ENCODE measurements around the gene AKAP1. TPM values are rescaled to one million over a fixed set of nuclear protein-coding genes. Genes with fewer than 3 reads are reported as not detected.

The AKAP1 gene
- total and polyA plus RNA-seq, 2 donors (not counting 1 experiment from before 2014, with no cell fraction given) = 20.1 to 26.6 TPM

DNA sequence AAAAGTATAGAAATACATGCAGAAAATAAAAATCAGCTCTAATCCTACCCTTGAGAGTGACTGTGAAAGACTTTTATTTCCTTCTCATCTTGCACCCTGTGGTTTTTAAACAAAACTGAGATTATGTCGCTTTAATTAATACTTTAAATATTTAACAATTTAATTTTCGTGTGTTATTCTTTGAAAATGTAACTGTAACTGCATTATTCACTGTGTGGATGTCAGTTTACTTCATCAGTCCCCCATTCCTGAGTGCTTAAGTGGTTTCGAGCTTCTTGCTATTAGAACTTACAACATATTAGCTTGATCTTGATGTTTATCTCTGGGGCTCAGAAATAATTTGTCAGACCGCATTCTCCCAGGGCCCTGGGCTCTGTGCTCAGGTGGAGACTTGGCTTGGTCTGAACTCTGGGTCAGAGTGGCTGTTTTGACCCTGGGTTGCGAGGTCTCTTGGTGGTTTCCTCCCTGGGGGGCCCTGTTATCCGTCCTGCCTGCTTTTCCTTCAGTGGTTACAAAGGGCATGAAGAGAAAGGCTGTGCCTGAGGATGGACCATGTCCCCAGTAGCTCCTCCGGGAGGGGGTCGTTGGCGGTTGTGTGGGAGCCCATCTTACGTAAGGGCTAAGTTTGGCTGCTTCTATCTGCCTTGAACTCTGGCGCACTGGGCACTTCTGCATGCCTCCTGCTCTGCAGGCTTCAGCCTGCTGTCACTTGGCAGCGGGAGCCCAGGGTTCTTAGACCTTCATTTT is 25.7 kb downstream of the AKAP1 start:
- Histone ChIP-seq H4K20me1 (ENCODE audit: control insufficient read depth, insufficient read depth, low read length, poor library complexity, severe bottlenecking) (peaks cover 4% of the 10 kb centered on the region), H3K36me3 (replicated peaks in 1 of 2; ENCODE audit: control extremely low read depth in 1 of 2, control insufficient read depth in 1 of 2, extremely low read depth in 1 of 2, insufficient read depth in 2 of 2, low read length in 1 of 2) (peaks cover 0 to 21% of the 10 kb centered on the region in 2 experiments), H3K4me3 (ENCODE audit: control extremely low read depth in 1 of 5, extremely low read depth in 1 of 5, insufficient read depth in 1 of 5, low read depth in 2 of 5, low read length in 4 of 5) (no peak overlapping the region), H2AFZ (ENCODE audit: insufficient read depth, low read depth, low read length, poor library complexity, severe bottlenecking) (no peak overlapping the region), H3K4me1 (ENCODE audit: control insufficient read depth in 2 of 2, insufficient read depth in 2 of 2, low read length in 2 of 2) (no peaks in the 10 kb centered on the region), H3K9me3 (ENCODE audit: control extremely low read depth in 1 of 3, control insufficient read depth in 2 of 3, insufficient read depth in 1 of 3, low read length in 2 of 3) (no peaks in the 10 kb centered on the region), H3K79me2 (ENCODE audit: control insufficient read depth, insufficient read depth, low read length) (peaks cover 4% of the 10 kb centered on the region), H3K4me2 (replicated peaks; ENCODE audit: low read depth, low read length, poor library complexity, severe bottlenecking) (no peak overlapping the region), H3K9ac (ENCODE audit: low read length) (no peak overlapping the region), H3K27ac (ENCODE audit: low read length in 2 of 2) (no peak overlapping the region), H3K27me3 (replicated peaks in 1 of 4; ENCODE audit: control extremely low read depth in 1 of 4, control insufficient read depth in 3 of 4, insufficient read depth in 4 of 4, low read length in 3 of 4) (no peaks in the 10 kb centered on the region)
- no peaks in the 10 kb centered on the region for H3K27me3 Mint-ChIP-seq
- ATAC-seq (ENCODE audit: low read depth) (no peak), DNase-seq (no peak)
- intact Hi-C loops (cut with micrococcal nuclease) = no loop called here
- no peak overlapping the region for H3K27ac Mint-ChIP-seq
- 86% methylated on average over 9 of the region's 12 CpGs for WGBS (ENCODE audit: insufficient coverage)
- TF ChIP-seq, protein P1, sequence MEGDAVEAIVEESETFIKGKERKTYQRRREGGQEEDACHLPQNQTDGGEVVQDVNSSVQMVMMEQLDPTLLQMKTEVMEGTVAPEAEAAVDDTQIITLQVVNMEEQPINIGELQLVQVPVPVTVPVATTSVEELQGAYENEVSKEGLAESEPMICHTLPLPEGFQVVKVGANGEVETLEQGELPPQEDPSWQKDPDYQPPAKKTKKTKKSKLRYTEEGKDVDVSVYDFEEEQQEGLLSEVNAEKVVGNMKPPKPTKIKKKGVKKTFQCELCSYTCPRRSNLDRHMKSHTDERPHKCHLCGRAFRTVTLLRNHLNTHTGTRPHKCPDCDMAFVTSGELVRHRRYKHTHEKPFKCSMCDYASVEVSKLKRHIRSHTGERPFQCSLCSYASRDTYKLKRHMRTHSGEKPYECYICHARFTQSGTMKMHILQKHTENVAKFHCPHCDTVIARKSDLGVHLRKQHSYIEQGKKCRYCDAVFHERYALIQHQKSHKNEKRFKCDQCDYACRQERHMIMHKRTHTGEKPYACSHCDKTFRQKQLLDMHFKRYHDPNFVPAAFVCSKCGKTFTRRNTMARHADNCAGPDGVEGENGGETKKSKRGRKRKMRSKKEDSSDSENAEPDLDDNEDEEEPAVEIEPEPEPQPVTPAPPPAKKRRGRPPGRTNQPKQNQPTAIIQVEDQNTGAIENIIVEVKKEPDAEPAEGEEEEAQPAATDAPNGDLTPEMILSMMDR (IDR thresholded peaks at IDR 0.05) = no peak
- no peak for TF ChIP-seq EZH2 (IDR thresholded peaks at IDR 0.05; ENCODE audit: borderline replicate concordance, insufficient read depth, low read depth, low read length, poor library complexity, severe bottlenecking)
- ChIA-PET CTCF (interaction anchor here (0.8 to 1.3 kb wide), 2 partner anchors 13 to 133 kb away, joined by 3 read pairs; partner anchors contain the start of gene SCPEP1), POLR2A (no interaction called here)
- H3K9me3 Mint-ChIP-seq (ENCODE audit: insufficient read depth) = no peaks in the 10 kb centered on the region
- no peaks in the 10 kb centered on the region for H3K4me1 Mint-ChIP-seq
- no peak overlapping the region for H3K4me3 Mint-ChIP-seq

DNA sequence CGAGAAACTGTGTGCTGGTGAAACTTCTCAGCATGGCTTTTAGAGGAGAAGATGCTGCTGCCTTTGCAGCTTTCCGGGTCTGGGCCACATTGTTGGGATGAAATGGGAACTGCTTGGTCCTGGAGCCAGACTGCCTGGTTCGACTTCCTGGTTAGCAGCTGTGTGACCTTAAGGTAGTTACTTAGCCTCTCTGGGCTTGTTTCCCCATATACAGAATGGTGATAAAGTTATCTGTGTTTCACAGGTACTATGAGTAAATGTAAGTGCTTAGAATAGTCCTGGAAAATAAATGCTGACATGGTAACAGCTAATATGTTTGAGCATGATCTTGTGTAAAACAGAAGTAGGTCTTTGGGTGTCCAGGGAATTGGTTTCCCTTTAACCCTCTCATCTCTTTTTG is 26.3 kb downstream of the AKAP1 start:
- Histone ChIP-seq H3K27ac (ENCODE audit: low read length in 2 of 2) (no peak overlapping the region), H3K4me1 (ENCODE audit: control insufficient read depth in 2 of 2, insufficient read depth in 2 of 2, low read length in 2 of 2) (no peaks in the 10 kb centered on the region), H4K20me1 (ENCODE audit: control insufficient read depth, insufficient read depth, low read length, poor library complexity, severe bottlenecking) (peaks cover 4% of the 10 kb centered on the region), H3K9ac (ENCODE audit: low read length) (no peak overlapping the region), H3K27me3 (replicated peaks in 1 of 4; ENCODE audit: control extremely low read depth in 1 of 4, control insufficient read depth in 3 of 4, insufficient read depth in 4 of 4, low read length in 3 of 4) (no peaks in the 10 kb centered on the region), H3K79me2 (ENCODE audit: control insufficient read depth, insufficient read depth, low read length) (peaks cover 4% of the 10 kb centered on the region), H3K9me3 (ENCODE audit: control extremely low read depth in 1 of 3, control insufficient read depth in 2 of 3, insufficient read depth in 1 of 3, low read length in 2 of 3) (no peaks in the 10 kb centered on the region), H3K4me3 (ENCODE audit: control extremely low read depth in 1 of 5, extremely low read depth in 1 of 5, insufficient read depth in 1 of 5, low read depth in 2 of 5, low read length in 4 of 5) (no peak overlapping the region), H3K36me3 (replicated peaks in 1 of 2; ENCODE audit: control extremely low read depth in 1 of 2, control insufficient read depth in 1 of 2, extremely low read depth in 1 of 2, insufficient read depth in 2 of 2, low read length in 1 of 2) (peaks cover 0 to 27% of the 10 kb centered on the region in 2 experiments), H2AFZ (ENCODE audit: insufficient read depth, low read depth, low read length, poor library complexity, severe bottlenecking) (no peak overlapping the region), H3K4me2 (replicated peaks; ENCODE audit: low read depth, low read length, poor library complexity, severe bottlenecking) (no peak overlapping the region)
- Mint-ChIP-seq H3K27ac (no peak overlapping the region), H3K4me3 (no peak overlapping the region), H3K9me3 (ENCODE audit: insufficient read depth) (no peaks in the 10 kb centered on the region), H3K4me1 (no peaks in the 10 kb centered on the region), H3K27me3 (no peaks in the 10 kb centered on the region)
- ChIA-PET CTCF (no interaction called here), POLR2A (no interaction called here)
- DNase-seq = no peak
- intact Hi-C loops (cut with micrococcal nuclease) = no loop called here
- WGBS (ENCODE audit: insufficient coverage) = 100% methylated on average over 3 of the region's 3 CpGs
- TF ChIP-seq, protein P1 (IDR thresholded peaks at IDR 0.05) = no peak
- no peak for TF ChIP-seq EZH2 (IDR thresholded peaks at IDR 0.05; ENCODE audit: borderline replicate concordance, insufficient read depth, low read depth, low read length, poor library complexity, severe bottlenecking)
- ATAC-seq (ENCODE audit: low read depth) = no peak

Measured in B cell (primary cell).